T follicular helper cell (primary cell): ENCODE data around the gene PTPDC1.

Experiments
- DNase-seq: peaks from one replicate; pipeline ENCODE4 v3.0.0-alpha.2; 2020; ENCODE audit warnings: low read depth
- total RNA-seq, 2 experiments: gene quantifications; one replicate each; lab custom pipeline; 2026; lab: John Stamatoyannopoulos, UW

PTPDC1 gene
- total RNA-seq = 8.3 to 11.3 reads per million in 2 experiments

- DNase-seq = no peak
These were observed at the start of gene PTPDC1 for GRCh38 chr9:94084314-94084713. Gene PTPDC1, plus strand, starts transcription at chr9:94084464. Its CDS starts 67 bp downstream, at chr9:94084531.

GRCh38 chr9:94034511-94034910 lies 49.8 kb upstream of the PTPDC1 start:
- DNase-seq = no peak

- DNase-seq = no peak
These were observed 44.5 kb upstream of the PTPDC1 start for GRCh38 chr9:94039786-94040185.

GRCh38 chr9:94042516-94043360 lies 41.5 kb upstream of the PTPDC1 start:
- DNase-seq = no peak

GRCh38 chr9:94054716-94055115 lies 29.5 kb upstream of the PTPDC1 start:
- no peak for DNase-seq

GRCh38 chr9:94056442-94056974 lies 27.8 kb upstream of the PTPDC1 start:
- DNase-seq = no peak

GRCh38 chr9:94057918-94058317 lies 26.3 kb upstream of the PTPDC1 start:
- DNase-seq = no peak

GRCh38 chr9:94061864-94062263 lies 22.4 kb upstream of the PTPDC1 start:
- DNase-seq = no peak

- peak; percentile 56 for DNase-seq
These were observed 18.7 kb upstream of the PTPDC1 start for GRCh38 chr9:94065535-94065961.

- no peak for DNase-seq
These were observed 16.0 kb upstream of the PTPDC1 start for GRCh38 chr9:94068257-94068656.

- DNase-seq = no peak
These were observed 7.7 kb upstream of the PTPDC1 start for GRCh38 chr9:94076557-94076956.

- no peak for DNase-seq
These were observed 6.2 kb upstream of the PTPDC1 start for GRCh38 chr9:94078086-94078485.

GRCh38 chr9:94079236-94079635 lies 5.0 kb upstream of the PTPDC1 start:
- no peak for DNase-seq

GRCh38 chr9:94080249-94080648 lies 4.0 kb upstream of the PTPDC1 start:
- DNase-seq = no peak

- no peak for DNase-seq
These were observed 2.8 kb upstream of the PTPDC1 start for GRCh38 chr9:94081435-94081834.

GRCh38 chr9:94081864-94082463 lies 2.3 kb upstream of the PTPDC1 start:
- no peak for DNase-seq

- DNase-seq = no peak
These were observed 1.7 kb upstream of the PTPDC1 start for GRCh38 chr9:94082553-94082952.

GRCh38 chr9:94082956-94083355 lies 1.3 kb upstream of the PTPDC1 start:
- DNase-seq = no peak

- no peak for DNase-seq
These were observed 880 bp upstream of the PTPDC1 start for GRCh38 chr9:94083384-94083783.

- no peak for DNase-seq
These were observed 887 bp downstream of the PTPDC1 start for GRCh38 chr9:94085062-94085639.

GRCh38 chr9:94086486-94087345 lies 2.5 kb downstream of the PTPDC1 start:
- DNase-seq = no peak
